Measurements from ENCODE around the gene SRA1. TPM values are rescaled to one million over a fixed set of nuclear protein-coding genes. Genes with fewer than 3 reads are reported as not detected.

Gene SRA1
- total and polyA plus RNA-seq, 2 of the 13 experiments (the other 11 are each of a cell fraction or from before 2014, with no cell fraction given), result 14.2 to 32.8 TPM

DNA sequence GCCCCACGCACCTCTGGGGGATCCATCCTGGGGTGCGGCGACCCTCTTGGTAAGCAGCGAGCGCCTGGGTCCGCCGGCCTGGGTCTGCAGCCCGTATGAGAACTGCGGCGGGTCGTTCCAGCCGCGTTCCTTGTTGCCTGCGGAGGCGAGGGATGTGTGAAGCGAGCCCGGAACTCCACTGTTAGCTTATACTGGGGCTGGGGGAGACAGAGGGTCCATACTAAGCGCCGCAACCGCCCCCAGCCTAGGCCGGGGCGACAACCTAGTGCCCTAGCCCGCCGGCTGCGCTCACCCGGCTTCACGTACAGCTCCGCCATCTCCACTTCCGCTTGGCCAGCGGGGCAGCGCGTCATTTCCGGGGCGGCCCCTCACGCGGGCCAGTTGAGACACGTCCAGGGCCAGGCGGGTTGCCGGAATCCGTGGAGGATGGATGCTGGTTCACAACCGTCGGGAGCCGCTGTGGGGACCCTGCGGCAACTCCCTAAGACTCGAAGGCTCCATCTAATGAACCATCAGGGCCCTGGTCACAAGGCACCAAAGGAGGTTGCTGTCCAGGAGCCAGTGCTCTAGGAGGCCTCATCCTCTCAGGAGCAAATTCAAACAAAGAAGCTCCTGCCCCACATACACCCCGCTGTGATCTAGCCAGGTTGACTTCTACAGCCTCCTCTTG lies at the start of gene SRA1 (continued):
- TF ChIP-seq KLF15 (CRISPR knock-in tag; IDR thresholded peaks at IDR 0.05; ENCODE audit: borderline replicate concordance), result no peak; the same call in 1 of the 2 replicates
- TF ChIP-seq GATAD2A (CRISPR knock-in tag; IDR thresholded peaks at IDR 0.05), result peak; percentile 59
- TF ChIP-seq ZNF572 (CRISPR knock-in tag; IDR thresholded peaks at IDR 0.05), result 0 out of 2 replicates have a peak, but pooled peaks have one; percentile 21
- no peak for TF ChIP-seq ATRX (CRISPR knock-in tag; IDR thresholded peaks at IDR 0.05; ENCODE audit: borderline replicate concordance)
- no peak for TF ChIP-seq NR2F1 (CRISPR knock-in tag; IDR thresholded peaks at IDR 0.05)
- no peak for TF ChIP-seq ZNF577 (CRISPR knock-in tag; IDR thresholded peaks at IDR 0.05; ENCODE audit: borderline replicate concordance, low read depth)
- TF ChIP-seq, protein P1, sequence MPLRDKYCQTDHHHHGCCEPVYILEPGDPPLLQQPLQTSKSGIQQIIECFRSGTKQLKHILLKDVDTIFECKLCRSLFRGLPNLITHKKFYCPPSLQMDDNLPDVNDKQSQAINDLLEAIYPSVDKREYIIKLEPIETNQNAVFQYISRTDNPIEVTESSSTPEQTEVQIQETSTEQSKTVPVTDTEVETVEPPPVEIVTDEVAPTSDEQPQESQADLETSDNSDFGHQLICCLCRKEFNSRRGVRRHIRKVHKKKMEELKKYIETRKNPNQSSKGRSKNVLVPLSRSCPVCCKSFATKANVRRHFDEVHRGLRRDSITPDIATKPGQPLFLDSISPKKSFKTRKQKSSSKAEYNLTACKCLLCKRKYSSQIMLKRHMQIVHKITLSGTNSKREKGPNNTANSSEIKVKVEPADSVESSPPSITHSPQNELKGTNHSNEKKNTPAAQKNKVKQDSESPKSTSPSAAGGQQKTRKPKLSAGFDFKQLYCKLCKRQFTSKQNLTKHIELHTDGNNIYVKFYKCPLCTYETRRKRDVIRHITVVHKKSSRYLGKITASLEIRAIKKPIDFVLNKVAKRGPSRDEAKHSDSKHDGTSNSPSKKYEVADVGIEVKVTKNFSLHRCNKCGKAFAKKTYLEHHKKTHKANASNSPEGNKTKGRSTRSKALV (CRISPR knock-in tag; IDR thresholded peaks at IDR 0.05), result no peak
- TF ChIP-seq TSC22D2 (CRISPR knock-in tag; IDR thresholded peaks at IDR 0.05; ENCODE audit: borderline replicate concordance), result peak; percentile 92; the same call in 1 of the 2 replicates
- no peak for TF ChIP-seq ZNF646 (CRISPR knock-in tag; IDR thresholded peaks at IDR 0.05)
- TF ChIP-seq, protein P2, sequence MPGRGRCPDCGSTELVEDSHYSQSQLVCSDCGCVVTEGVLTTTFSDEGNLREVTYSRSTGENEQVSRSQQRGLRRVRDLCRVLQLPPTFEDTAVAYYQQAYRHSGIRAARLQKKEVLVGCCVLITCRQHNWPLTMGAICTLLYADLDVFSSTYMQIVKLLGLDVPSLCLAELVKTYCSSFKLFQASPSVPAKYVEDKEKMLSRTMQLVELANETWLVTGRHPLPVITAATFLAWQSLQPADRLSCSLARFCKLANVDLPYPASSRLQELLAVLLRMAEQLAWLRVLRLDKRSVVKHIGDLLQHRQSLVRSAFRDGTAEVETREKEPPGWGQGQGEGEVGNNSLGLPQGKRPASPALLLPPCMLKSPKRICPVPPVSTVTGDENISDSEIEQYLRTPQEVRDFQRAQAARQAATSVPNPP (CRISPR knock-in tag; IDR thresholded peaks at IDR 0.05), result no peak
- TF ChIP-seq HDAC1 (CRISPR knock-in tag; IDR thresholded peaks at IDR 0.05), result peak; percentile 96
- TF ChIP-seq PLRG1 (conservative IDR thresholded peaks at IDR 0.05), result no peak
- peak; percentile 66; the same call in 1 of the 2 replicates for TF ChIP-seq TBX2 (CRISPR knock-in tag; IDR thresholded peaks at IDR 0.05; ENCODE audit: borderline replicate concordance)
- TF ChIP-seq TERF1 (CRISPR knock-in tag; IDR thresholded peaks at IDR 0.05), result no peak
- 0 out of 2 replicates have a peak, but pooled peaks have one; percentile 20 for TF ChIP-seq CEBPB (IDR thresholded peaks at IDR 0.05; ENCODE audit: borderline replicate concordance, low read depth, low read length)
- peak; percentile 88 for TF ChIP-seq HOXA3 (CRISPR knock-in tag; IDR thresholded peaks at IDR 0.05)
- no peak for TF ChIP-seq ZNF713 (CRISPR knock-in tag; IDR thresholded peaks at IDR 0.05)
- peak; percentile 57 for TF ChIP-seq NCOA2 (CRISPR knock-in tag; IDR thresholded peaks at IDR 0.05)

Measured in HepG2 (cell line).